CD14-positive monocyte (primary cell): Measurements from ENCODE around the gene RBBP9. TPM values are rescaled to one million over a fixed set of nuclear protein-coding genes. Genes with fewer than 3 reads are reported as not detected.

Experiments
- DNase-seq, 3 donors: peaks; one replicate each; pipeline ENCODE4 v3.0.0-alpha.2; 2011 to 2022
- H2AFZ ChIP-seq: 2 replicates; pipeline ENCODE4 v1.6.0; 2012; ENCODE audit warnings: mild to moderate bottlenecking, low read depth, low read length, inconsistent platforms; ENCODE audit not compliant: insufficient read depth, poor library complexity, severe bottlenecking
- H3K27ac ChIP-seq, 2 donors: 1 replicate in 1 of 2; 2 replicates in 1 of 2; pipeline ENCODE4 v1.5.1; 2012 to 2013; ENCODE audit warnings: low read length in 2 of 2, control low read depth in 1 of 2, inconsistent platforms in 1 of 2, low read depth in 1 of 2, mild to moderate bottlenecking in 1 of 2
- H3K27me3 ChIP-seq, 2 donors: one replicate each; pipeline versions ENCODE4 v1.6.0 to v1.6.1; 2011 to 2013; ENCODE audit warnings: low read length in 2 of 2; ENCODE audit not compliant: control insufficient read depth in 2 of 2, insufficient read depth in 2 of 2
- H3K36me3 ChIP-seq, 2 donors: replicated peaks in 1 of 2; 1 replicate in 1 of 2; 2 replicates in 1 of 2; pipeline versions ENCODE4 v1.5.1 to v1.6.1; 2012 to 2013; ENCODE audit warnings: low read length in 2 of 2, control low read depth in 1 of 2, inconsistent platforms in 1 of 2, mild to moderate bottlenecking in 1 of 2; ENCODE audit not compliant: insufficient read depth in 2 of 2, control insufficient read depth in 1 of 2
- H3K4me1 ChIP-seq, 2 donors: 1 replicate in 1 of 2; 2 replicates in 1 of 2; pipeline versions ENCODE4 v1.5.1 to v1.6.1; 2012 to 2013; ENCODE audit warnings: low read length in 2 of 2, control low read depth in 1 of 2, inconsistent platforms in 1 of 2, mild to moderate bottlenecking in 1 of 2, moderate library complexity in 1 of 2; ENCODE audit not compliant: insufficient read depth in 2 of 2, control insufficient read depth in 1 of 2
- H3K4me2 ChIP-seq: replicated peaks from 2 replicates; pipeline ENCODE3; 2012; ENCODE audit warnings: low read length, moderate library complexity, mild to moderate bottlenecking; ENCODE audit not compliant: poor library complexity, severe bottlenecking; ENCODE audit errors: extremely low read depth
- H3K4me3 ChIP-seq, 3 experiments: fragments of 200-600 bp in 1 of 3; sonication (generic) in 1 of 3; replicated peaks in 1 of 3; 1 replicate in 2 of 3; 2 replicates in 1 of 3; pipeline ENCODE4 v1.5.1; 2011 to 2013; ENCODE audit warnings: low read length in 3 of 3, mild to moderate bottlenecking in 3 of 3, control low read depth in 2 of 3, low read depth in 2 of 3, inconsistent platforms in 1 of 3, moderate library complexity in 1 of 3
- H3K79me2 ChIP-seq: 2 replicates; pipeline ENCODE4 v1.6.0; 2012; ENCODE audit warnings: mild to moderate bottlenecking, control low read depth, inconsistent platforms, low read length, moderate library complexity; ENCODE audit not compliant: insufficient read depth
- H3K9ac ChIP-seq: 2 replicates; pipeline ENCODE4 v1.6.0; 2017; ENCODE audit warnings: low read length, mild to moderate bottlenecking; ENCODE audit not compliant: insufficient read depth, poor library complexity, severe bottlenecking
- H3K9me3 ChIP-seq, 2 donors: replicated peaks in 1 of 2; 1 replicate in 1 of 2; 2 replicates in 1 of 2; pipeline versions ENCODE4 v1.5.1 to v1.6.1; 2012 to 2013; ENCODE audit warnings: low read length in 2 of 2, control low read depth in 1 of 2; ENCODE audit not compliant: control insufficient read depth in 1 of 2, insufficient read depth in 1 of 2
- H4K20me1 ChIP-seq: 2 replicates; pipeline ENCODE4 v1.6.0; 2012; ENCODE audit warnings: mild to moderate bottlenecking, low read length, control low read depth, moderate library complexity; ENCODE audit not compliant: insufficient read depth
- H3K27ac Mint-ChIP-seq, 7 donors: one replicate each; pipeline ENCODE4 v1.8.0; 2020; ENCODE audit warnings: mild to moderate bottlenecking in 7 of 7, mixed read lengths in 7 of 7, moderate library complexity in 6 of 7, inconsistent platforms in 2 of 7
- H3K27me3 Mint-ChIP-seq, 3 donors: one replicate each; pipeline ENCODE4 v1.8.0; 2021 to 2022; ENCODE audit warnings: low read depth in 3 of 3, mild to moderate bottlenecking in 3 of 3, mixed read lengths in 3 of 3, moderate library complexity in 3 of 3, inconsistent platforms in 1 of 3
- H3K36me3 Mint-ChIP-seq, 2 donors: one replicate each; pipeline ENCODE4 v1.8.0; 2020; ENCODE audit warnings: mixed read lengths in 2 of 2, inconsistent platforms in 1 of 2, mild to moderate bottlenecking in 1 of 2
- H3K4me1 Mint-ChIP-seq: one replicate; pipeline ENCODE4 v1.8.0; 2020; ENCODE audit warnings: mild to moderate bottlenecking, mixed read lengths
- H3K4me3 Mint-ChIP-seq, 2 donors: one replicate each; pipeline ENCODE4 v1.8.0; 2020; ENCODE audit warnings: mild to moderate bottlenecking in 2 of 2, mixed read lengths in 2 of 2, moderate library complexity in 1 of 2
- H3K9me3 Mint-ChIP-seq, 7 donors: one replicate each; pipeline ENCODE4 v1.8.0; 2020 to 2022; ENCODE audit warnings: mixed read lengths in 7 of 7, mild to moderate bottlenecking in 6 of 7, moderate library complexity in 6 of 7, inconsistent platforms in 2 of 7
- CTCF ChIP-seq: fragments of 200-600 bp; IDR thresholded peaks from one replicate; pipeline ENCODE4 v1.8.0; 2022; ENCODE audit warnings: antibody characterized with exemption, mild to moderate bottlenecking
- WGBS: methylation state at CpG from one replicate; pipeline ENCODE4 v1.1.5; 2013; ENCODE audit warnings: missing lambda C conversion rate; ENCODE audit not compliant: insufficient coverage; 5-methylcytosine and 5-hydroxymethylcytosine counted together
- intact Hi-C, 2 donors: fragments of 100-400 bp; cut with micrococcal nuclease; formaldehyde crosslinking; loops; one replicate each; pipeline versions ENCODE4 v1.15.0 to v1.15.1; 2023
- polyA plus RNA-seq, 3 donors: library from polyadenylated mRNA; depleted of rRNA in 1 of 3; unstranded in 2 of 3; stranded (reverse) in 1 of 3; fragments of 300-500 nt in 2 of 3; fragments of >200 nt in 1 of 3; fragmentation: Illumina TruSeq in 2 of 3; gene quantifications; 1 replicate in 2 of 3; 2 replicates in 1 of 3; pipeline ENCODE4 v1.2.3, GENCODE V29; 2012 to 2021

Gene RBBP9
- polyA plus RNA-seq, 3 donors: 3.5 to 6.9 (median 5.2) TPM

- no peaks in the 10 kb centered on the region for H3K9me3 ChIP-seq
- Mint-ChIP-seq H3K36me3 (peaks cover 72 to 90% of the 10 kb centered on the region in 2 donors), H3K4me1 (no peaks in the 10 kb centered on the region), H3K9me3 (no peaks in the 10 kb centered on the region), H3K27me3 (peaks cover 0 to 1% (median 0%) of the 10 kb centered on the region in 3 donors), H3K27ac (no peak overlapping the region), H3K4me3 (no peak overlapping the region)
- no CpG with 5 or more reads among the region's 1 CpG for whole genome bisulfite sequencing
- no peak overlapping the region for H3K4me2 ChIP-seq
- H3K4me3 ChIP-seq: no peak overlapping the region
- peaks cover 89 to 100% of the 10 kb centered on the region in 2 donors for H3K36me3 ChIP-seq
- DNase-seq: no peak
- H3K79me2 ChIP-seq: no peaks in the 10 kb centered on the region
- H3K27ac ChIP-seq: no peak overlapping the region
- H3K9ac ChIP-seq: no peak overlapping the region
- no peak overlapping the region for H2AFZ ChIP-seq
- intact Hi-C loops: no loop called here
- no peaks in the 10 kb centered on the region for H3K4me1 ChIP-seq
- H4K20me1 ChIP-seq: no peaks in the 10 kb centered on the region
- TF ChIP-seq CTCF: no peak
- H3K27me3 ChIP-seq: no peaks in the 10 kb centered on the region
These were observed 19.2 kb downstream of the RBBP9 start for GRCh38 chr20:18477821-18478220.

GRCh38 chr20:18477218-18477617 is 19.8 kb downstream of the RBBP9 start:
- Mint-ChIP-seq H3K9me3 (no peaks in the 10 kb centered on the region), H3K27me3 (peaks cover 0 to 1% (median 0%) of the 10 kb centered on the region in 3 donors), H3K4me3 (no peak overlapping the region), H3K4me1 (no peaks in the 10 kb centered on the region), H3K36me3 (peaks cover 69 to 84% of the 10 kb centered on the region in 2 donors), H3K27ac (no peak overlapping the region)
- Histone ChIP-seq H3K27me3 (no peaks in the 10 kb centered on the region), H3K27ac (no peak overlapping the region), H3K79me2 (no peaks in the 10 kb centered on the region), H3K9ac (no peak overlapping the region), H4K20me1 (no peaks in the 10 kb centered on the region), H3K36me3 (peaks cover 88 to 98% of the 10 kb centered on the region in 2 donors), H3K4me2 (no peak overlapping the region), H2AFZ (no peak overlapping the region), H3K4me3 (no peak overlapping the region), H3K9me3 (no peaks in the 10 kb centered on the region), H3K4me1 (no peaks in the 10 kb centered on the region)
- no CpG with 5 or more reads among the region's 1 CpG for WGBS
- no peak for TF ChIP-seq CTCF
- DNase-seq: no peak
- intact Hi-C loops: no loop called here
